GM12874 (cell line): ENCODE data around the gene ABHD12B.

ENCODE experiments used
- CTCF ChIP-seq: IDR thresholded peaks from 2 replicates; pipeline ENCODE4 v1.5.1; 2011; ENCODE audit warnings: low read depth, mild to moderate bottlenecking, control low read depth, low read length, moderate library complexity; ENCODE audit not compliant: insufficient read depth

The ABHD12B gene

GRCh38 chr14:50874757-50875156, 2.9 kb downstream of the ABHD12B start:
- no peak for TF ChIP-seq CTCF

- TF ChIP-seq CTCF, result no peak
Observed at GRCh38 chr14:50875359-50876070, 3.7 kb downstream of the ABHD12B start.

- no peak for TF ChIP-seq CTCF
Observed at GRCh38 chr14:50882932-50883826, 11.3 kb downstream of the ABHD12B start.

- TF ChIP-seq CTCF, result no peak
Observed at GRCh38 chr14:50883827-50884197, 12.0 kb downstream of the ABHD12B start.

- TF ChIP-seq CTCF, result no peak
Observed at GRCh38 chr14:50887476-50887875, 15.6 kb downstream of the ABHD12B start.

GRCh38 chr14:50892255-50892654, 20.4 kb downstream of the ABHD12B start:
- TF ChIP-seq CTCF, result no peak

- TF ChIP-seq CTCF, result no peak
Observed at GRCh38 chr14:50897658-50898175, 25.9 kb downstream of the ABHD12B start.
